Stimulated activated CD4-positive, alpha-beta T cell treated with anti-CD3 and anti-CD28 coated beads, Interleukin-2, amount 100 ng/mL, for 24 hours (primary cell): ENCODE results near the gene TMEM165.

ENCODE experiments used
- DNase-seq, 2 donors: peaks; one replicate each; pipeline ENCODE4 v3.0.0-alpha.2; 2020

TMEM165 gene

GRCh38 chr4:55407764-55408163 lies 12.0 kb downstream of the TMEM165 start:
- DNase-seq: no peak

- no peak for DNase-seq
Observed at GRCh38 chr4:55409468-55410171, 13.9 kb downstream of the TMEM165 start.

GRCh38 chr4:55410431-55410830 lies 14.7 kb downstream of the TMEM165 start:
- DNase-seq: no peak

- DNase-seq: no peak
Observed at GRCh38 chr4:55411621-55412020, 15.9 kb downstream of the TMEM165 start.

GRCh38 chr4:55416176-55416575 lies 20.4 kb downstream of the TMEM165 start:
- no peak for DNase-seq

GRCh38 chr4:55424791-55425190 lies 29.0 kb downstream of the TMEM165 start:
- no peak for DNase-seq

- no peak for DNase-seq
Observed at GRCh38 chr4:55431710-55432336, 36.1 kb downstream of the TMEM165 start.

- peak in 1 of 2 donors; percentile 12 for DNase-seq
Observed at GRCh38 chr4:55435141-55435841, 39.5 kb downstream of the TMEM165 start.

GRCh38 chr4:55437356-55437796 lies 41.6 kb downstream of the TMEM165 start:
- no peak for DNase-seq

GRCh38 chr4:55437823-55438222 lies 42.1 kb downstream of the TMEM165 start:
- DNase-seq: no peak

- DNase-seq: no peak
Observed at GRCh38 chr4:55438314-55438713, 42.6 kb downstream of the TMEM165 start.

- no peak for DNase-seq
Observed at GRCh38 chr4:55439023-55439422, 43.3 kb downstream of the TMEM165 start.

- no peak for DNase-seq
Observed at GRCh38 chr4:55440786-55441185, 45.0 kb downstream of the TMEM165 start.

- no peak for DNase-seq
Observed at GRCh38 chr4:55442541-55442940, 46.8 kb downstream of the TMEM165 start.

- DNase-seq: no peak
Observed at GRCh38 chr4:55444827-55445226, 49.1 kb downstream of the TMEM165 start.

GRCh38 chr4:55445921-55446577 lies 50.3 kb downstream of the TMEM165 start:
- DNase-seq: no peak

GRCh38 chr4:55446578-55446922 lies 50.8 kb downstream of the TMEM165 start:
- DNase-seq: no peak

- DNase-seq: no peak
Observed at GRCh38 chr4:55447108-55447708, 51.5 kb downstream of the TMEM165 start.

GRCh38 chr4:55447831-55448230 lies 52.1 kb downstream of the TMEM165 start:
- no peak for DNase-seq

- DNase-seq: no peak
Observed at GRCh38 chr4:55450566-55450965, 54.8 kb downstream of the TMEM165 start.

GRCh38 chr4:55458164-55458563 lies 62.4 kb downstream of the TMEM165 start:
- DNase-seq: no peak

- no peak for DNase-seq
Observed at GRCh38 chr4:55458611-55459010, 62.9 kb downstream of the TMEM165 start.

- DNase-seq: no peak
Observed at GRCh38 chr4:55466001-55466400, 70.2 kb downstream of the TMEM165 start.
